HG03135 (cell line): ENCODE results near the gene ITGB1BP1.

Source experiments
- ATAC-seq: cut with Tn5 transposase; IDR thresholded peaks from one replicate; pipeline ENCODE4 v1.9.1; 2021; ENCODE audit warnings: mild to moderate bottlenecking, moderate library complexity; ENCODE audit not compliant: unreplicated experiment

The ITGB1BP1 gene

DNA sequence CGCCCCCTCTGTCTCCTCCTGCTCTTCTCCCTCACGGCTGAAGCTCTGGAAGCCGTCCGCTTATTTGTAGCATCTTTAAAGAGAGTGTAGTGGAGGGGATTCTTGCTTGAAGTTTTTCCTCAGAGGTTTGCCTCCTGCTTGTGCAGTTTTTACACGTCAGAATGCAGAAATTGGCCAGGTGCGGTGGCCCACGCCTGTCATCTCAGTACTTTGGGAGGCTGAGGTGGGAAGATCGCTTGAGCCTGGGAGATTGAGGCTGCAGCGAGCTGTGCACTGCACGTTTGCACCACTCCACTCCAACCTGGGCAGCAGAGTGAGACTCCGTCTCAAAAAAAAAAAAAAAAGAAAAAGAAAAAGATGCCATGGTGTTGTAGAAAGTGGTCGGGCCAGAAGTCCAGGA is 69.0 kb downstream of the ITGB1BP1 start:
- no peak for ATAC-seq
